Ishikawa (cell line): ENCODE data around the gene DMRTA2.

Experiments
- EP300 ChIP-seq: IDR thresholded peaks from 2 replicates; pipeline ENCODE4 v1.6.1; 2012; ENCODE audit warnings: borderline replicate concordance
- TCF12 ChIP-seq: IDR thresholded peaks from 2 replicates; pipeline ENCODE4 v1.6.1; 2012; ENCODE audit warnings: low read depth
- YY1 ChIP-seq: IDR thresholded peaks from 2 replicates; pipeline ENCODE4 v1.6.1; 2012; ENCODE audit warnings: low read depth

- TF ChIP-seq TCF12 (no peak), EP300 (no peak), YY1 (no peak)
Measured at GRCh38 chr1:50447961-50448360, 24.7 kb upstream of the DMRTA2 start.
